ENCODE measurements around the gene TNS2. TPM values are rescaled to one million over a fixed set of nuclear protein-coding genes. Genes with fewer than 3 reads are reported as not detected.
"Not testable (repeated sequence)": the region's sequence is repeated elsewhere in the genome, so short reads cannot be mapped to it uniquely, and the experiment has no call there.

The TNS2 gene
- total and polyA plus RNA-seq, 9 donors, result 49.3 to 119 (median 99.0) TPM

GRCh38 chr12:53008760-53009159 lies 41.1 kb upstream of the TNS2 start:
- not testable (repeated sequence) for H3K4me3 ChIP-seq (ENCODE audit: low read length); H3K36me3 ChIP-seq (ENCODE audit: control insufficient read depth, insufficient read depth, low read length); H3K9me3 ChIP-seq (replicated peaks; ENCODE audit: control insufficient read depth, low read depth, low read length); H3K27me3 ChIP-seq (ENCODE audit: control insufficient read depth, insufficient read depth, low read length); H3K27ac ChIP-seq (ENCODE audit: low read length); DNase-seq
- peaks cover 18% of the 10 kb centered on the region for H3K4me1 ChIP-seq (ENCODE audit: control insufficient read depth, insufficient read depth, low read length)
- WGBS (ENCODE audit: insufficient coverage), result 93% methylated on average over 3 of the region's 15 CpGs

- no peaks in the 10 kb centered on the region for H3K36me3 ChIP-seq (ENCODE audit: control insufficient read depth, insufficient read depth, low read length)
- no peak for DNase-seq
- H3K9me3 ChIP-seq (replicated peaks; ENCODE audit: control insufficient read depth, low read depth, low read length), result no peaks in the 10 kb centered on the region
- H3K4me1 ChIP-seq (ENCODE audit: control insufficient read depth, insufficient read depth, low read length), result peaks cover 13% of the 10 kb centered on the region
- no peak overlapping the region for H3K4me3 ChIP-seq (ENCODE audit: low read length)
- no peak overlapping the region for H3K27ac ChIP-seq (ENCODE audit: low read length)
- WGBS (ENCODE audit: insufficient coverage), result 83% methylated on average over 1 of the region's 2 CpGs
- H3K27me3 ChIP-seq (ENCODE audit: control insufficient read depth, insufficient read depth, low read length), result no peaks in the 10 kb centered on the region
Measured at GRCh38 chr12:53010955-53011354, 38.9 kb upstream of the TNS2 start.

- DNase-seq, result no peak
- Histone ChIP-seq H3K27ac (ENCODE audit: low read length) (no peak overlapping the region), H3K36me3 (ENCODE audit: control insufficient read depth, insufficient read depth, low read length) (peaks cover 3% of the 10 kb centered on the region), H3K4me3 (ENCODE audit: low read length) (no peak overlapping the region), H3K4me1 (ENCODE audit: control insufficient read depth, insufficient read depth, low read length) (peaks cover 13% of the 10 kb centered on the region), H3K27me3 (ENCODE audit: control insufficient read depth, insufficient read depth, low read length) (no peaks in the 10 kb centered on the region), H3K9me3 (replicated peaks; ENCODE audit: control insufficient read depth, low read depth, low read length) (no peaks in the 10 kb centered on the region)
- 100% methylated on average over 1 of the region's 3 CpGs for WGBS (ENCODE audit: insufficient coverage)
Measured at GRCh38 chr12:53011889-53012288, 38.0 kb upstream of the TNS2 start.

GRCh38 chr12:53012928-53013327 lies 36.9 kb upstream of the TNS2 start:
- Histone ChIP-seq H3K4me3 (ENCODE audit: low read length) (no peak overlapping the region), H3K27me3 (ENCODE audit: control insufficient read depth, insufficient read depth, low read length) (no peaks in the 10 kb centered on the region), H3K4me1 (ENCODE audit: control insufficient read depth, insufficient read depth, low read length) (peaks cover 7% of the 10 kb centered on the region), H3K27ac (ENCODE audit: low read length) (no peak overlapping the region), H3K9me3 (replicated peaks; ENCODE audit: control insufficient read depth, low read depth, low read length) (no peaks in the 10 kb centered on the region), H3K36me3 (ENCODE audit: control insufficient read depth, insufficient read depth, low read length) (peaks cover 13% of the 10 kb centered on the region)
- 100% methylated on average over 1 of the region's 3 CpGs for WGBS (ENCODE audit: insufficient coverage)
- DNase-seq, result no peak

GRCh38 chr12:53014709-53015108 lies 35.2 kb upstream of the TNS2 start:
- Histone ChIP-seq H3K27ac (ENCODE audit: low read length) (no peak overlapping the region), H3K4me3 (ENCODE audit: low read length) (no peak overlapping the region), H3K36me3 (ENCODE audit: control insufficient read depth, insufficient read depth, low read length) (peaks cover 27% of the 10 kb centered on the region), H3K27me3 (ENCODE audit: control insufficient read depth, insufficient read depth, low read length) (no peaks in the 10 kb centered on the region), H3K9me3 (replicated peaks; ENCODE audit: control insufficient read depth, low read depth, low read length) (no peaks in the 10 kb centered on the region), H3K4me1 (ENCODE audit: control insufficient read depth, insufficient read depth, low read length) (no peaks in the 10 kb centered on the region)
- no CpG with 5 or more reads among the region's 2 CpGs for WGBS (ENCODE audit: insufficient coverage)
- DNase-seq, result no peak

- no CpG with 5 or more reads among the region's 3 CpGs for WGBS (ENCODE audit: insufficient coverage)
- H3K36me3 ChIP-seq (ENCODE audit: control insufficient read depth, insufficient read depth, low read length), result peaks cover 49% of the 10 kb centered on the region
- no peaks in the 10 kb centered on the region for H3K9me3 ChIP-seq (replicated peaks; ENCODE audit: control insufficient read depth, low read depth, low read length)
Measured at GRCh38 chr12:53025250-53025649, 24.6 kb upstream of the TNS2 start.

GRCh38 chr12:53027014-53027413 lies 22.9 kb upstream of the TNS2 start:
- WGBS (ENCODE audit: insufficient coverage), result no CpG with 5 or more reads among the region's 13 CpGs
- H3K4me1 ChIP-seq (ENCODE audit: control insufficient read depth, insufficient read depth, low read length); H3K27me3 ChIP-seq (ENCODE audit: control insufficient read depth, insufficient read depth, low read length); H3K9me3 ChIP-seq (replicated peaks; ENCODE audit: control insufficient read depth, low read depth, low read length); DNase-seq; H3K27ac ChIP-seq (ENCODE audit: low read length); H3K4me3 ChIP-seq (ENCODE audit: low read length): not testable (repeated sequence)
- H3K36me3 ChIP-seq (ENCODE audit: control insufficient read depth, insufficient read depth, low read length), result peaks cover 52% of the 10 kb centered on the region

More at GRCh38 chr12:53025250-53025649, 24.6 kb upstream of the TNS2 start:
- Histone ChIP-seq H3K4me1 (ENCODE audit: control insufficient read depth, insufficient read depth, low read length) (no peaks in the 10 kb centered on the region), H3K27ac (ENCODE audit: low read length) (no peak overlapping the region), H3K4me3 (ENCODE audit: low read length) (no peak overlapping the region), H3K27me3 (ENCODE audit: control insufficient read depth, insufficient read depth, low read length) (no peaks in the 10 kb centered on the region)
- DNase-seq, result no peak

GRCh38 chr12:53031616-53032015 lies 18.2 kb upstream of the TNS2 start:
- H3K4me3 ChIP-seq (ENCODE audit: low read length), result no peak overlapping the region
- H3K9me3 ChIP-seq (replicated peaks; ENCODE audit: control insufficient read depth, low read depth, low read length), result no peaks in the 10 kb centered on the region
- no peaks in the 10 kb centered on the region for H3K4me1 ChIP-seq (ENCODE audit: control insufficient read depth, insufficient read depth, low read length)
- no CpG with 5 or more reads among the region's 3 CpGs for WGBS (ENCODE audit: insufficient coverage)
- DNase-seq, result no peak
- no peaks in the 10 kb centered on the region for H3K27me3 ChIP-seq (ENCODE audit: control insufficient read depth, insufficient read depth, low read length)
- H3K27ac ChIP-seq (ENCODE audit: low read length), result no peak overlapping the region
- H3K36me3 ChIP-seq (ENCODE audit: control insufficient read depth, insufficient read depth, low read length), result peaks cover 69% of the 10 kb centered on the region

- peaks cover 79% of the 10 kb centered on the region for H3K36me3 ChIP-seq (ENCODE audit: control insufficient read depth, insufficient read depth, low read length)
Measured at GRCh38 chr12:53033832-53034231, 16.0 kb upstream of the TNS2 start.

GRCh38 chr12:53034459-53034858 lies 15.4 kb upstream of the TNS2 start:
- WGBS (ENCODE audit: insufficient coverage), result 79% methylated on average over 5 of the region's 8 CpGs

More at GRCh38 chr12:53033832-53034231, 16.0 kb upstream of the TNS2 start:
- H3K4me3 ChIP-seq (ENCODE audit: low read length); H3K27me3 ChIP-seq (ENCODE audit: control insufficient read depth, insufficient read depth, low read length); H3K4me1 ChIP-seq (ENCODE audit: control insufficient read depth, insufficient read depth, low read length); H3K9me3 ChIP-seq (replicated peaks; ENCODE audit: control insufficient read depth, low read depth, low read length): not testable (repeated sequence)
- WGBS (ENCODE audit: insufficient coverage), result 78% methylated on average over 8 of the region's 10 CpGs
- peak; percentile 48 for DNase-seq
- H3K27ac ChIP-seq (ENCODE audit: low read length), result peak overlapping the region; percentile 57

GRCh38 chr12:53036802-53037201 lies 13.1 kb upstream of the TNS2 start:
- no peak overlapping the region for H3K4me3 ChIP-seq (ENCODE audit: low read length)
- H3K4me1 ChIP-seq (ENCODE audit: control insufficient read depth, insufficient read depth, low read length), result no peaks in the 10 kb centered on the region
- no peak for DNase-seq
- H3K9me3 ChIP-seq (replicated peaks; ENCODE audit: control insufficient read depth, low read depth, low read length), result no peaks in the 10 kb centered on the region
- WGBS (ENCODE audit: insufficient coverage), result no CpG with 5 or more reads among the region's 3 CpGs
- peaks cover 76% of the 10 kb centered on the region for H3K36me3 ChIP-seq (ENCODE audit: control insufficient read depth, insufficient read depth, low read length)
- H3K27me3 ChIP-seq (ENCODE audit: control insufficient read depth, insufficient read depth, low read length), result no peaks in the 10 kb centered on the region
- H3K27ac ChIP-seq (ENCODE audit: low read length), result no peak overlapping the region

More at GRCh38 chr12:53034459-53034858, 15.4 kb upstream of the TNS2 start:
- H3K36me3 ChIP-seq (ENCODE audit: control insufficient read depth, insufficient read depth, low read length), result peaks cover 80% of the 10 kb centered on the region
- no peak overlapping the region for H3K4me3 ChIP-seq (ENCODE audit: low read length)
- no peaks in the 10 kb centered on the region for H3K9me3 ChIP-seq (replicated peaks; ENCODE audit: control insufficient read depth, low read depth, low read length)
- H3K4me1 ChIP-seq (ENCODE audit: control insufficient read depth, insufficient read depth, low read length), result no peaks in the 10 kb centered on the region
- DNase-seq, result no peak
- no peaks in the 10 kb centered on the region for H3K27me3 ChIP-seq (ENCODE audit: control insufficient read depth, insufficient read depth, low read length)
- H3K27ac ChIP-seq (ENCODE audit: low read length), result peak overlapping the region; percentile 57

Data from muscle of leg (tissue), 11 donors.